A549 (cell line): ENCODE measurements around the gene ATP5F1D. TPM values are rescaled to one million over a fixed set of nuclear protein-coding genes. Genes with fewer than 3 reads are reported as not detected.

Experiments used
- ATAC-seq, 2 experiments: fragments of 200-7000 bp in 1 of 2; fragments of >200 bp in 1 of 2; cut with Nextera tagmentation in 1 of 2; cut with Tn5 transposase in 1 of 2; 3 replicates each; pipeline versions ENCODE4 v1.8.0 to v1.9.1; 2018 to 2020; ENCODE audit warnings: mild to moderate bottlenecking in 1 of 2, moderate library complexity in 1 of 2
- CTCF ChIA-PET: fragments of 300-600 bp; sonication (Branson Sonifier 250); formaldehyde crosslinking; extraction: SDS; loops from one replicate; lab custom pipeline; 2021; ENCODE audit warnings: antibody characterized with exemption, inconsistent platforms; lab: Yijun Ruan, JAX
- POLR2A ChIA-PET: fragments of 350-600 bp; formaldehyde crosslinking; extraction: SDS; loops from one replicate; lab custom pipeline; 2021; ENCODE audit warnings: antibody characterized with exemption, inconsistent platforms; lab: Yijun Ruan, JAX
- DNase-seq, 2 experiments: peaks; one replicate each; pipeline versions ENCODE4 v3.0.0 to v3.0.0-alpha.2; 2011 to 2016; ENCODE audit warnings: low read depth in 1 of 2, low spot score in 1 of 2
- FAIRE-seq: peaks from 2 replicates; lab custom pipeline; 2011; peaks lifted over from hg19 to GRCh38; lab: Jason Lieb, UNC
- H3K27ac ChIP-seq, 2 experiments: fragments of >200 bp; sonication (Bioruptor Twin); formaldehyde crosslinking; 3 replicates each; pipeline ENCODE4 v1.5.1; 2016 to 2017
- H3K4me1 ChIP-seq: fragments of >200 bp; sonication (Bioruptor Twin); formaldehyde crosslinking; 3 replicates; pipeline ENCODE4 v1.6.1; 2016
- H3K4me2 ChIP-seq: fragments of >200 bp; sonication (Bioruptor Twin); formaldehyde crosslinking; 3 replicates; pipeline ENCODE4 v1.6.1; 2016
- H3K4me3 ChIP-seq: fragments of >200 bp; sonication (Bioruptor Twin); formaldehyde crosslinking; 3 replicates; pipeline ENCODE4 v1.5.1; 2016
- H3K9me3 ChIP-seq: fragments of >200 bp; sonication (Bioruptor Twin); formaldehyde crosslinking; 3 replicates; pipeline ENCODE4 v1.6.1; 2016
- ATOH8 ChIP-seq: fragments of 250-450 bp; sonication (Bioruptor Pico); IDR thresholded peaks from 2 replicates; pipeline ENCODE4 v1.5.0; 2020; ENCODE audit warnings: low read depth, mild to moderate bottlenecking, moderate library complexity
- BHLHE40 ChIP-seq: IDR thresholded peaks from 2 replicates; pipeline ENCODE4 v1.6.1; 2012; ENCODE audit warnings: low read depth, low read length, inconsistent platforms
- CHD2 ChIP-seq: fragments of 150-350 bp; IDR thresholded peaks from 2 replicates; pipeline ENCODE4 v1.6.1; 2014; ENCODE audit warnings: low read length; ENCODE audit not compliant: partially characterized antibody
- EP300 ChIP-seq, 2 experiments: fragments of >200 bp; sonication (Bioruptor Twin); formaldehyde crosslinking; IDR thresholded peaks; 2 replicates in 1 of 2; 3 replicates in 1 of 2; pipeline ENCODE4 v1.6.1; 2016 to 2017
- ESRRA ChIP-seq: fragments of 150-350 bp; IDR thresholded peaks from 2 replicates; pipeline ENCODE4 v1.6.1; 2014; ENCODE audit warnings: mild to moderate bottlenecking, low read length, borderline replicate concordance
- FOSB ChIP-seq: fragments of 250-450 bp; sonication (Bioruptor Pico); IDR thresholded peaks from 2 replicates; pipeline ENCODE4 v1.5.0; 2020; ENCODE audit warnings: mild to moderate bottlenecking, moderate library complexity
- FOSL2 ChIP-seq, 2 experiments: fragments of 450-650 bp in 1 of 2; fragments of >200 bp in 1 of 2; sonication (Bioruptor Twin) in 1 of 2; formaldehyde crosslinking; IDR thresholded peaks; 2 replicates each; pipeline versions ENCODE4 v1.5.0 to v1.6.1; 2016 to 2020; ENCODE audit warnings: mild to moderate bottlenecking in 1 of 2, moderate library complexity in 1 of 2
- GATA3 ChIP-seq: IDR thresholded peaks from 2 replicates; pipeline ENCODE4 v1.6.1; 2012; ENCODE audit warnings: borderline replicate concordance
- JUN ChIP-seq, 2 experiments: fragments of >200 bp; sonication (Bioruptor Twin); formaldehyde crosslinking; IDR thresholded peaks; 2 replicates in 1 of 2; 3 replicates in 1 of 2; pipeline ENCODE4 v1.6.1; 2016 to 2017
- JUNB ChIP-seq: fragments of >200 bp; sonication (Bioruptor Twin); formaldehyde crosslinking; IDR thresholded peaks from 2 replicates; pipeline ENCODE4 v1.6.1; 2016
- KDM1A ChIP-seq: fragments of 200-600 bp; sonication (generic); IDR thresholded peaks from 2 replicates; pipeline ENCODE4 v1.6.1; 2016; ENCODE audit warnings: low read depth, mild to moderate bottlenecking
- KDM5A ChIP-seq: fragments of 200-600 bp; sonication (generic); IDR thresholded peaks from 2 replicates; pipeline ENCODE4 v1.6.1; 2016; ENCODE audit warnings: antibody characterized with exemption, mild to moderate bottlenecking
- MAX ChIP-seq: IDR thresholded peaks from 2 replicates; pipeline ENCODE4 v1.6.1; 2012
- MYC ChIP-seq: IDR thresholded peaks from 2 replicates; pipeline ENCODE4 v1.6.1; 2012; ENCODE audit warnings: mild to moderate bottlenecking, inconsistent platforms, low read length, improper control_type of control experiment, borderline replicate concordance
- NFE2L2 ChIP-seq: fragments of 150-350 bp; conservative IDR thresholded peaks from 2 replicates; pipeline ENCODE4 v1.6.1; 2014; ENCODE audit warnings: low read length
- POLR2A ChIP-seq: IDR thresholded peaks from 2 replicates; pipeline ENCODE4 v1.6.1; 2012; ENCODE audit warnings: mild to moderate bottlenecking, low read length
- POLR2AphosphoS2 ChIP-seq: conservative IDR thresholded peaks from 2 replicates; pipeline ENCODE4 v1.6.1; 2012; ENCODE audit warnings: low read length, improper control_type of control experiment, inconsistent platforms
- RARB ChIP-seq: fragments of 250-450 bp; sonication (Bioruptor Pico); IDR thresholded peaks from 2 replicates; pipeline ENCODE4 v1.8.0; 2021; ENCODE audit warnings: mild to moderate bottlenecking, moderate library complexity
- RCOR1 ChIP-seq: fragments of 150-350 bp; IDR thresholded peaks from 2 replicates; pipeline ENCODE4 v1.6.1; 2014; ENCODE audit warnings: antibody characterized with exemption, low read length, low read depth
- RNF2 ChIP-seq: fragments of 200-600 bp; sonication (generic); IDR thresholded peaks from 2 replicates; pipeline ENCODE4 v1.6.1; 2016; ENCODE audit warnings: low read depth, mild to moderate bottlenecking, antibody characterized with exemption, moderate library complexity, borderline replicate concordance
- ZNF302 ChIP-seq: fragments of 250-450 bp; sonication (Bioruptor Pico); IDR thresholded peaks from 2 replicates; pipeline ENCODE4 v1.9.0; 2021; ENCODE audit warnings: inconsistent platforms, mild to moderate bottlenecking, moderate library complexity
- WGBS: methylation state at CpG from one replicate; pipeline ENCODE4 v1.1.6; 2017; ENCODE audit errors: missing lambda C conversion rate; 5-methylcytosine and 5-hydroxymethylcytosine counted together
- polyA plus RNA-seq, 4 experiments: library from polyadenylated mRNA; depleted of rRNA in 3 of 4; stranded (reverse); fragments of >200 nt; fragmentation: RNase III in 1 of 4; extraction: RNeasy Plus Mini Kit Qiagen cat#74134 plus additional on column Dnase treatment in 1 of 4; gene quantifications; 2 replicates in 3 of 4; 3 replicates in 1 of 4; pipeline ENCODE4 v1.2.3, GENCODE V29; 2011 to 2017
- TF ChIP-seq, protein P1 (sequence below): IDR thresholded peaks from 2 replicates; pipeline ENCODE4 v1.6.1; 2012

Gene ATP5F1D
- polyA plus RNA-seq, 2 of the 4 experiments (the other 2 are of a cell fraction): 28.7 to 96.9 TPM

DNA sequence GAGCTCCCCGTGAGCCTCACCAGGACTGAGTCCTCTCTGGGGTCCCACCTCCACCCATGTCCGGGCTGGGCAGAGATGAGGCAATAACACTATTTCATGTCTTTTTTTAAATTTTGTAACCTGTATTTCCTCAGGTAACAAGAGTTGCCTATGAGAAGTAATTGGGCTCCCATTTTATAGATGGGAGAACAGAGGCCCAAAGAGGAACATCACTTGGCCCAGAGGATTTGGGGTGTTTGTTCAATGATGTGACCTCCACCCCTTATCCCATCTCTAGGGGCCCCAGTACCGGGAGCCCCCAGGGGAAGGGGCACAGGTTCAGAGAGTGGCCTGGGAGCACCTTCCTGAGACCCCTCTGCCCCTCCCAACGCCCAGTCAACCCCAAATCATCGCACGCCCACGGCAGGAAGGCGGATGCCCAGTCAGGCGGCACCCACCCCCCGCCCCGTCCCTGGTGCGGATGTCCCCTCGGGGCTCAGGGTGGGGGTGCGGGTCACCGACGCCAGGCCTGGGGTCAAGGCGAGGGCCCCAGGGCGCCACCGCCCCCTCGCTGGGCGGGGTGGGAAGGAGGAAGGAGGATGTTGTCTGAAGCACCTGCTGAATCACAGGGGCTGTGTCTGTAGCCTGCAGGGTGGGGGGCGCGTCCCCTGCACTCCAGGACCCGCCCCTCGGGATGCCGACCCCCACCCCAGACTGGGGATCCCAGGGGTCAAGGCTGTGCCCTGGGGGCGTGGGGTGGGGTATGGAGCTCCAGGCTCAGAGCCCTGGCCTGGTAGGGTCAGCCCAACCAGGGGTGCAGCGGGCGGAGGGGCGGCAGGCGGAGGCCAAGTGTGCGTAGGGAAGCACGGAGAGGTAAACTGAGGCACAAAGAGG lies 18.6 kb downstream of the ATP5F1D start (continued):
- no peak for TF ChIP-seq ZNF302
- no peak for TF ChIP-seq NFE2L2
- peak; percentile 28 to 38; a peak in 2 of 5 replicates for TF ChIP-seq EP300 (IDR thresholded peaks at IDR 0.05)
- TF ChIP-seq RARB: peak; percentile 78; the same call in 1 of the 2 replicates
- no peak for TF ChIP-seq RNF2
- TF ChIP-seq KDM1A: peak; percentile 86

DNA sequence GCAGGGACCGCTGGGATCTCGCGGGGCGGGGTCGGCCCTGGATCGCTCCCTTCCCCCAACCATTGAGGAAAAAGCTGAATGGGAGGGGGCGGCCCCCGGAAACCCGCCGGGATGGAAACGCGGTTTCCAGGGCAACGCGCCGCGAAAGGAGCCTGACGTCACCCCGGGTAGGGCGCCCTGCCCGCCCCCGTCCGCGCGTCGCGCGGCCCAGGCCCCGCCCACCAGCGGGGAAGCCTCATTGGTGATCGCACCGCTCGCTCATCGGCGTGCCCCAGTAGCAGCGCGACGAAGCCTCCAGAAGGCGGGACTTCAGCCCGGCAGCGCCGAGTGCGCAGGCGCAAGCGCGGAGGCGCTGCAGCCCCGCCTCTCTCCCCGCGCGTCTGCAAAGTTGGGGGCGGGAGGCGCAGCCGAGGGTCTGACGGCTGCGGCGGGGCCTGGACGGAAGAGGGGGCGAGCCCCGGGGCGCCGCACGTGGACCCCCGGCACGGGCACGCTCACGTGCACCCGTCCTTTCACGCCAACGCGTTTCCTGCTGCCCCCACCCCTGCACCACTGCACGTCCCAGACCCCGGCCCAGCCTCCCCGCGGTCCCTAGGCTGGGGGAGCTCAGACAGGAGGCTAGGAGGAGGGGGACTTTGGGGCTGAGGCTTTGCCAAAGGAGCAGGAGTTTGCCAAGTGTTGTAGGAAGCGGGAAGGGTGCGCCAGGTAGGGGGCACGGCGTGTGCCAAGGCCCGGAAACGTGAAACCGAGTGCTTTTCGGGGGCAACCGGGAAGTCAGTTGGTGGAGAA lies 19.4 kb downstream of the ATP5F1D start:
- H3K9me3 ChIP-seq: no peaks in the 10 kb centered on the region
- CTCF ChIA-PET: interaction anchor here (0.6 to 18.7 kb wide), 3 partner anchors 9 to 68 kb away, joined by 3 to 500 read pairs (median 6); partner anchors contain the start of gene ATP5F1D
- H3K27ac ChIP-seq: peak overlapping the region; percentile 98 to 100
- peak overlapping the region; percentile 100 for H3K4me2 ChIP-seq
- H3K4me3 ChIP-seq: peak overlapping the region; percentile 73
- TF ChIP-seq BHLHE40 (peak; percentile 55; the same call in 1 of the 2 replicates), CHD2 (no peak), JUN (IDR thresholded peaks at IDR 0.05) (no peak; a peak in 2 of 5 replicates), JUNB (no peak), FOSB (CRISPR knock-in tag) (peak; percentile 82), POLR2A (peak; percentile 15; the same call in 1 of the 2 replicates), POLR2AphosphoS2 (peak; percentile 2; the same call in 1 of the 2 replicates), ESRRA (no peak), ATOH8 (no peak), RCOR1 (no peak), MAX (peak; percentile 25; the same call in 1 of the 2 replicates), GATA3 (no peak), FOSL2 (IDR thresholded peaks at IDR 0.05) (no peak), FOSL2 (CRISPR knock-in tag; IDR thresholded peaks at IDR 0.05) (no peak), MYC (peak; percentile 66; the same call in 1 of the 2 replicates), KDM5A (no peak)
- TF ChIP-seq, protein P1, sequence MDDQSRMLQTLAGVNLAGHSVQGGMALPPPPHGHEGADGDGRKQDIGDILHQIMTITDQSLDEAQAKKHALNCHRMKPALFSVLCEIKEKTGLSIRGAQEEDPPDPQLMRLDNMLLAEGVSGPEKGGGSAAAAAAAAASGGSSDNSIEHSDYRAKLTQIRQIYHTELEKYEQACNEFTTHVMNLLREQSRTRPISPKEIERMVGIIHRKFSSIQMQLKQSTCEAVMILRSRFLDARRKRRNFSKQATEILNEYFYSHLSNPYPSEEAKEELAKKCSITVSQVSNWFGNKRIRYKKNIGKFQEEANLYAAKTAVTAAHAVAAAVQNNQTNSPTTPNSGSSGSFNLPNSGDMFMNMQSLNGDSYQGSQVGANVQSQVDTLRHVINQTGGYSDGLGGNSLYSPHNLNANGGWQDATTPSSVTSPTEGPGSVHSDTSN: peak; percentile 95
- 2% methylated on average over 28 of the region's 83 CpGs for WGBS
- FAIRE-seq: no peak
- peak; percentile 69 to 95 for DNase-seq
- H3K4me1 ChIP-seq: peaks cover 76% of the 10 kb centered on the region
- peak; percentile 32 to 67 for ATAC-seq
- POLR2A ChIA-PET: interaction anchor here (0.8 to 2.0 kb wide), 3 partner anchors 8 to 17 kb away, joined by 3 to 14 read pairs (median 10); partner anchors contain the start of gene CIRBP

- H3K9me3 ChIP-seq: no peaks in the 10 kb centered on the region
- no peak for FAIRE-seq
- ChIA-PET CTCF (interaction anchor here (1.5 to 18.7 kb wide), 2 partner anchors 10 to 18 kb away, joined by 6 to 500 read pairs; partner anchors contain the start of gene ATP5F1D), POLR2A (interaction anchor here (1.5 to 2.0 kb wide), 2 partner anchors 8 kb away, joined by 10 to 14 read pairs; partner anchors contain the start of gene CIRBP)
- peak overlapping the region; percentile 91 for H3K4me2 ChIP-seq
- peak overlapping the region; percentile 73 for H3K4me3 ChIP-seq
- DNase-seq: peak in 1 of 2 experiments; percentile 53
- TF ChIP-seq RARB: no peak
- TF ChIP-seq MAX: 0 out of 2 replicates have a peak, but pooled peaks have one; percentile 24
- H3K4me1 ChIP-seq: peaks cover 74% of the 10 kb centered on the region
- WGBS: 8% methylated on average over 14 of the region's 14 CpGs
- no peak for ATAC-seq
- peak overlapping the region; percentile 98 to 100 for H3K27ac ChIP-seq
These were observed 19.9 kb downstream of the ATP5F1D start for GRCh38 chr19:1261538-1261797.
